HepG2 (cell line): Measurements from ENCODE around the gene TIMM17A.

Source experiments
- ELF1 ChIP-seq: sonication (generic); formaldehyde crosslinking; IDR thresholded peaks from 2 replicates; pipeline ENCODE4 v1.4.0; 2020; ENCODE audit warnings: missing genetic modification reagents
- MXD4 ChIP-seq: IDR thresholded peaks from 2 replicates; pipeline ENCODE4 v1.6.1; 2016; ENCODE audit warnings: mild to moderate bottlenecking, missing biosample characterization, missing genetic modification reagents
- NFYB ChIP-seq: sonication (generic); formaldehyde crosslinking; IDR thresholded peaks from 2 replicates; pipeline ENCODE4 v1.4.0; 2020; ENCODE audit warnings: missing genetic modification reagents
- RARA ChIP-seq: IDR thresholded peaks from 2 replicates; pipeline ENCODE4 v1.6.1; 2016; ENCODE audit warnings: missing genetic modification reagents, missing compliant biosample characterization
- TCF7 ChIP-seq: sonication (generic); IDR thresholded peaks from 2 replicates; pipeline ENCODE4 v1.6.1; 2016; ENCODE audit warnings: antibody characterized with exemption, low read depth
- YY1 ChIP-seq: IDR thresholded peaks from 2 replicates; pipeline ENCODE4 v1.6.1; 2011; ENCODE audit warnings: low read length, low read depth, moderate library complexity, mild to moderate bottlenecking; ENCODE audit not compliant: insufficient read depth, insufficient replicate concordance
- TF ChIP-seq, protein P1 (sequence below): sonication (generic); formaldehyde crosslinking; IDR thresholded peaks from 2 replicates; pipeline ENCODE4 v1.5.0; 2020; ENCODE audit warnings: mild to moderate bottlenecking, missing genetic modification reagents, borderline replicate concordance
- TF ChIP-seq, protein P2 (sequence below): sonication (generic); formaldehyde crosslinking; IDR thresholded peaks from 2 replicates; pipeline ENCODE4 v1.4.0; 2020; ENCODE audit warnings: missing genetic modification reagents

DNA sequence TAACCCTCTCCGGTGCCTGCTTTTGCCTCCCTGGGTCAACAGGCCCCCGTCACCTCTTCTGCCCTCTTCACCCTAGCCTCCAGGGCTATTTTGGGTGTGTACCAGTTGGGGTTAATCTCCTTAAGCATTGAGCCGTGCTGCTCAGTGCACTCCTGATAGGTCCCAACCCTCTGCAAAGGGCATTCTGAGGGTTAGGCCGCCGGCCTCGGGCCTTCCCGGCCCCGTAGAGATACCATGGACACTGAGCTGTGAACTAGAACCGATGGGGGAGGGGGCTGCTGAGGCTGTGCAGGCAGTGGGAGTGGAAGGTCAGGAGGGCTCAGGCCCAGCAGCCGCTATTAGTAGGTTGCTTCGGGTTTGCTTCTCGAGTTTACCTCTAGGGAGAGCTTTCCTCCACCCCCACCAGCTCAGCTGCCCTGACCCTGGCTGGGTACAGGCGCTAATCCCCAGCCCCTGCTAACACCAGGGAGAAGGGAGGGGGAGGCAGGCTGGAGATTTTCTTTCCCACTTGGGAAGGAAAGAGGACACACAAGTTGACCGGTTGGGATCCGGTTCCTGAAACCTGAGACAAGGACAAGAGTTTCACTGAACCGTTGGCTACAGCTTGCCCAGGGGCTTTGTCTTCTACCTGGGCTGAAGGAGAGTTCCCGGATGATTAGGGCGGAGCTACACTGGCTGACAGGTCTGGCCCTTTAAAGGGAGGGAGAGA is 13.7 kb upstream of the TIMM17A start:
- TF ChIP-seq ELF1: no peak
- TF ChIP-seq, protein P1, sequence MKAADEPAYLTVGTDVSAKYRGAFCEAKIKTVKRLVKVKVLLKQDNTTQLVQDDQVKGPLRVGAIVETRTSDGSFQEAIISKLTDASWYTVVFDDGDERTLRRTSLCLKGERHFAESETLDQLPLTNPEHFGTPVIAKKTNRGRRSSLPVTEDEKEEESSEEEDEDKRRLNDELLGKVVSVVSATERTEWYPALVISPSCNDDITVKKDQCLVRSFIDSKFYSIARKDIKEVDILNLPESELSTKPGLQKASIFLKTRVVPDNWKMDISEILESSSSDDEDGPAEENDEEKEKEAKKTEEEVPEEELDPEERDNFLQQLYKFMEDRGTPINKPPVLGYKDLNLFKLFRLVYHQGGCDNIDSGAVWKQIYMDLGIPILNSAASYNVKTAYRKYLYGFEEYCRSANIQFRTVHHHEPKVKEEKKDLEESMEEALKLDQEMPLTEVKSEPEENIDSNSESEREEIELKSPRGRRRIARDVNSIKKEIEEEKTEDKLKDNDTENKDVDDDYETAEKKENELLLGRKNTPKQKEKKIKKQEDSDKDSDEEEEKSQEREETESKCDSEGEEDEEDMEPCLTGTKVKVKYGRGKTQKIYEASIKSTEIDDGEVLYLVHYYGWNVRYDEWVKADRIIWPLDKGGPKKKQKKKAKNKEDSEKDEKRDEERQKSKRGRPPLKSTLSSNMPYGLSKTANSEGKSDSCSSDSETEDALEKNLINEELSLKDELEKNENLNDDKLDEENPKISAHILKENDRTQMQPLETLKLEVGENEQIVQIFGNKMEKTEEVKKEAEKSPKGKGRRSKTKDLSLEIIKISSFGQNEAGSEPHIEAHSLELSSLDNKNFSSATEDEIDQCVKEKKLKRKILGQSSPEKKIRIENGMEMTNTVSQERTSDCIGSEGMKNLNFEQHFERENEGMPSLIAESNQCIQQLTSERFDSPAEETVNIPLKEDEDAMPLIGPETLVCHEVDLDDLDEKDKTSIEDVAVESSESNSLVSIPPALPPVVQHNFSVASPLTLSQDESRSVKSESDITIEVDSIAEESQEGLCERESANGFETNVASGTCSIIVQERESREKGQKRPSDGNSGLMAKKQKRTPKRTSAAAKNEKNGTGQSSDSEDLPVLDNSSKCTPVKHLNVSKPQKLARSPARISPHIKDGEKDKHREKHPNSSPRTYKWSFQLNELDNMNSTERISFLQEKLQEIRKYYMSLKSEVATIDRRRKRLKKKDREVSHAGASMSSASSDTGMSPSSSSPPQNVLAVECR (CRISPR knock-in tag): peak; percentile 58; the same call in 1 of the 2 replicates
- no peak for TF ChIP-seq TCF7
- TF ChIP-seq, protein P2, sequence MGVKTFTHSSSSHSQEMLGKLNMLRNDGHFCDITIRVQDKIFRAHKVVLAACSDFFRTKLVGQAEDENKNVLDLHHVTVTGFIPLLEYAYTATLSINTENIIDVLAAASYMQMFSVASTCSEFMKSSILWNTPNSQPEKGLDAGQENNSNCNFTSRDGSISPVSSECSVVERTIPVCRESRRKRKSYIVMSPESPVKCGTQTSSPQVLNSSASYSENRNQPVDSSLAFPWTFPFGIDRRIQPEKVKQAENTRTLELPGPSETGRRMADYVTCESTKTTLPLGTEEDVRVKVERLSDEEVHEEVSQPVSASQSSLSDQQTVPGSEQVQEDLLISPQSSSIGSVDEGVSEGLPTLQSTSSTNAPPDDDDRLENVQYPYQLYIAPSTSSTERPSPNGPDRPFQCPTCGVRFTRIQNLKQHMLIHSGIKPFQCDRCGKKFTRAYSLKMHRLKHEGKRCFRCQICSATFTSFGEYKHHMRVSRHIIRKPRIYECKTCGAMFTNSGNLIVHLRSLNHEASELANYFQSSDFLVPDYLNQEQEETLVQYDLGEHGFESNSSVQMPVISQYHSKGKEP (CRISPR knock-in tag): no peak
- no peak for TF ChIP-seq MXD4 (CRISPR knock-in tag)
- no peak for TF ChIP-seq YY1
- TF ChIP-seq RARA: no peak
- no peak for TF ChIP-seq NFYB (CRISPR knock-in tag)
